ENCODE results near the gene KIF26A.

KIF26A gene

GRCh38 chr14:104095426-104096310 is 42.7 kb upstream of the KIF26A start:
- H2AFZ ChIP-seq (ENCODE audit: low read length, unreplicated experiment), result no peak overlapping the region
- no peaks in the 10 kb centered on the region; the same call in 1 of the 2 replicates for H3K27me3 ChIP-seq (ENCODE audit: insufficient read depth, low read length)
- H3K79me2 ChIP-seq (ENCODE audit: control insufficient read depth, insufficient read depth, low read length, unreplicated experiment), result no peaks in the 10 kb centered on the region
- H3K27ac ChIP-seq (ENCODE audit: low read depth, low read length), result no peak overlapping the region
- H3K4me1 ChIP-seq (ENCODE audit: control insufficient read depth, insufficient read depth, low read length, unreplicated experiment), result no peaks in the 10 kb centered on the region
- H3K36me3 ChIP-seq (ENCODE audit: insufficient read depth, low read length), result no peaks in the 10 kb centered on the region
- H3K4me3 ChIP-seq (ENCODE audit: low read depth, low read length), result no peak overlapping the region

GRCh38 chr14:104096318-104096717 is 42.1 kb upstream of the KIF26A start:
- no peaks in the 10 kb centered on the region for H3K4me1 ChIP-seq (ENCODE audit: control insufficient read depth, insufficient read depth, low read length, unreplicated experiment)
- no peak overlapping the region for H2AFZ ChIP-seq (ENCODE audit: low read length, unreplicated experiment)
- no peaks in the 10 kb centered on the region for H3K36me3 ChIP-seq (ENCODE audit: insufficient read depth, low read length)
- no peaks in the 10 kb centered on the region for H3K79me2 ChIP-seq (ENCODE audit: control insufficient read depth, insufficient read depth, low read length, unreplicated experiment)
- no peaks in the 10 kb centered on the region; the same call in 1 of the 2 replicates for H3K27me3 ChIP-seq (ENCODE audit: insufficient read depth, low read length)
- no peak overlapping the region for H3K27ac ChIP-seq (ENCODE audit: low read depth, low read length)
- no peak overlapping the region for H3K4me3 ChIP-seq (ENCODE audit: low read depth, low read length)

GRCh38 chr14:104096751-104097700 is 41.4 kb upstream of the KIF26A start:
- Histone ChIP-seq H3K4me1 (ENCODE audit: control insufficient read depth, insufficient read depth, low read length, unreplicated experiment) (no peaks in the 10 kb centered on the region), H3K27me3 (ENCODE audit: insufficient read depth, low read length) (no peaks in the 10 kb centered on the region; the same call in 1 of the 2 replicates), H3K79me2 (ENCODE audit: control insufficient read depth, insufficient read depth, low read length, unreplicated experiment) (no peaks in the 10 kb centered on the region), H3K4me3 (ENCODE audit: low read depth, low read length) (no peak overlapping the region), H2AFZ (ENCODE audit: low read length, unreplicated experiment) (no peak overlapping the region), H3K27ac (ENCODE audit: low read depth, low read length) (no peak overlapping the region), H3K36me3 (ENCODE audit: insufficient read depth, low read length) (no peaks in the 10 kb centered on the region)

- H3K4me1 ChIP-seq (ENCODE audit: control insufficient read depth, insufficient read depth, low read length, unreplicated experiment), result no peaks in the 10 kb centered on the region
- H3K4me3 ChIP-seq (ENCODE audit: low read depth, low read length), result no peak overlapping the region
- no peak overlapping the region for H2AFZ ChIP-seq (ENCODE audit: low read length, unreplicated experiment)
- H3K27ac ChIP-seq (ENCODE audit: low read depth, low read length), result no peak overlapping the region
- H3K79me2 ChIP-seq (ENCODE audit: control insufficient read depth, insufficient read depth, low read length, unreplicated experiment), result no peaks in the 10 kb centered on the region
- no peaks in the 10 kb centered on the region for H3K36me3 ChIP-seq (ENCODE audit: insufficient read depth, low read length)
- no peaks in the 10 kb centered on the region; the same call in 1 of the 2 replicates for H3K27me3 ChIP-seq (ENCODE audit: insufficient read depth, low read length)
Observed at GRCh38 chr14:104098272-104099095, 39.9 kb upstream of the KIF26A start.

GRCh38 chr14:104099096-104100041 is 39.0 kb upstream of the KIF26A start:
- Histone ChIP-seq H3K27me3 (ENCODE audit: insufficient read depth, low read length) (no peaks in the 10 kb centered on the region; the same call in 1 of the 2 replicates), H3K36me3 (ENCODE audit: insufficient read depth, low read length) (no peaks in the 10 kb centered on the region), H3K79me2 (ENCODE audit: control insufficient read depth, insufficient read depth, low read length, unreplicated experiment) (no peaks in the 10 kb centered on the region), H3K27ac (ENCODE audit: low read depth, low read length) (no peak overlapping the region), H2AFZ (ENCODE audit: low read length, unreplicated experiment) (no peak overlapping the region), H3K4me1 (ENCODE audit: control insufficient read depth, insufficient read depth, low read length, unreplicated experiment) (no peaks in the 10 kb centered on the region), H3K4me3 (ENCODE audit: low read depth, low read length) (no peak overlapping the region)

- Histone ChIP-seq H2AFZ (ENCODE audit: low read length, unreplicated experiment) (no peak overlapping the region), H3K79me2 (ENCODE audit: control insufficient read depth, insufficient read depth, low read length, unreplicated experiment) (no peaks in the 10 kb centered on the region), H3K4me1 (ENCODE audit: control insufficient read depth, insufficient read depth, low read length, unreplicated experiment) (no peaks in the 10 kb centered on the region), H3K36me3 (ENCODE audit: insufficient read depth, low read length) (no peaks in the 10 kb centered on the region), H3K27me3 (ENCODE audit: insufficient read depth, low read length) (no peaks in the 10 kb centered on the region; the same call in 1 of the 2 replicates), H3K4me3 (ENCODE audit: low read depth, low read length) (no peak overlapping the region), H3K27ac (ENCODE audit: low read depth, low read length) (no peak overlapping the region)
Observed at GRCh38 chr14:104100171-104101085, 38.0 kb upstream of the KIF26A start.

- H2AFZ ChIP-seq (ENCODE audit: low read length, unreplicated experiment), result no peak overlapping the region
- no peaks in the 10 kb centered on the region for H3K4me1 ChIP-seq (ENCODE audit: control insufficient read depth, insufficient read depth, low read length, unreplicated experiment)
- no peaks in the 10 kb centered on the region; the same call in 1 of the 2 replicates for H3K27me3 ChIP-seq (ENCODE audit: insufficient read depth, low read length)
- H3K4me3 ChIP-seq (ENCODE audit: low read depth, low read length), result no peak overlapping the region
- no peak overlapping the region for H3K27ac ChIP-seq (ENCODE audit: low read depth, low read length)
- no peaks in the 10 kb centered on the region for H3K36me3 ChIP-seq (ENCODE audit: insufficient read depth, low read length)
- H3K79me2 ChIP-seq (ENCODE audit: control insufficient read depth, insufficient read depth, low read length, unreplicated experiment), result no peaks in the 10 kb centered on the region
Observed at GRCh38 chr14:104101086-104101621, 37.2 kb upstream of the KIF26A start.

GRCh38 chr14:104101651-104102281 is 36.6 kb upstream of the KIF26A start:
- Histone ChIP-seq H3K36me3 (ENCODE audit: insufficient read depth, low read length) (no peaks in the 10 kb centered on the region), H3K4me1 (ENCODE audit: control insufficient read depth, insufficient read depth, low read length, unreplicated experiment) (no peaks in the 10 kb centered on the region), H3K79me2 (ENCODE audit: control insufficient read depth, insufficient read depth, low read length, unreplicated experiment) (no peaks in the 10 kb centered on the region), H2AFZ (ENCODE audit: low read length, unreplicated experiment) (no peak overlapping the region), H3K27ac (ENCODE audit: low read depth, low read length) (no peak overlapping the region), H3K4me3 (ENCODE audit: low read depth, low read length) (no peak overlapping the region), H3K27me3 (ENCODE audit: insufficient read depth, low read length) (no peaks in the 10 kb centered on the region; the same call in 1 of the 2 replicates)

All from ACC112 (cell line).